ENCODE results near the gene WNT9A. TPM values are rescaled to one million over a fixed set of nuclear protein-coding genes. Genes with fewer than 3 reads are reported as not detected.

Gene WNT9A
- polyA plus RNA-seq, 1 of the 3 experiments (the other 2 are of a cell fraction): 0.31 TPM

- DNase-seq: peak; percentile 27
These were observed 56.3 kb downstream of the WNT9A start for GRCh38 chr1:227891223-227891954.

More at GRCh38 chr1:227891223-227891954, 56.3 kb downstream of the WNT9A start:
- no peak overlapping the region for H3K4me2 ChIP-seq
- TF ChIP-seq ELF1 (IDR thresholded peaks at IDR 0.05): no peak
- no peak for TF ChIP-seq USF2 (IDR thresholded peaks at IDR 0.05; ENCODE audit: borderline replicate concordance, low read depth, low read length)
- TF ChIP-seq PBX3 (IDR thresholded peaks at IDR 0.05): no peak
- TF ChIP-seq RCOR1 (IDR thresholded peaks at IDR 0.05; ENCODE audit: low read length): no peak
- no peak for TF ChIP-seq FOSL2 (IDR thresholded peaks at IDR 0.05; ENCODE audit: borderline replicate concordance, low read depth)
- TF ChIP-seq ZBTB33 (IDR thresholded peaks at IDR 0.05; ENCODE audit: borderline replicate concordance, low read depth): no peak
- TF ChIP-seq SIN3A (IDR thresholded peaks at IDR 0.05; ENCODE audit: borderline replicate concordance, low read depth, low read length): no peak
- TF ChIP-seq POLR2AphosphoS5 (IDR thresholded peaks at IDR 0.05; ENCODE audit: low read depth, low read length): no peak
- no peak for TF ChIP-seq EZH2phosphoT487 (IDR thresholded peaks at IDR 0.05; ENCODE audit: borderline replicate concordance, low read depth)
- TF ChIP-seq RAD21 (IDR thresholded peaks at IDR 0.05; ENCODE audit: low read length): no peak
- no peak for TF ChIP-seq CHD2 (IDR thresholded peaks at IDR 0.05; ENCODE audit: low read length, partially characterized antibody)
- TF ChIP-seq, protein P1, sequence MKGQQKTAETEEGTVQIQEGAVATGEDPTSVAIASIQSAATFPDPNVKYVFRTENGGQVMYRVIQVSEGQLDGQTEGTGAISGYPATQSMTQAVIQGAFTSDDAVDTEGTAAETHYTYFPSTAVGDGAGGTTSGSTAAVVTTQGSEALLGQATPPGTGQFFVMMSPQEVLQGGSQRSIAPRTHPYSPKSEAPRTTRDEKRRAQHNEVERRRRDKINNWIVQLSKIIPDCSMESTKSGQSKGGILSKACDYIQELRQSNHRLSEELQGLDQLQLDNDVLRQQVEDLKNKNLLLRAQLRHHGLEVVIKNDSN (IDR thresholded peaks at IDR 0.05; ENCODE audit: borderline replicate concordance, low read depth): no peak
- no peak for TF ChIP-seq GATA2 (CRISPR knock-in tag; IDR thresholded peaks at IDR 0.05)
- no peak for TF ChIP-seq MXI1 (IDR thresholded peaks at IDR 0.05; ENCODE audit: low read depth, low read length)
- TF ChIP-seq YY1 (IDR thresholded peaks at IDR 0.05; ENCODE audit: low read depth): no peak
- TF ChIP-seq RXRA (IDR thresholded peaks at IDR 0.05; ENCODE audit: borderline replicate concordance, low read depth): no peak
- TF ChIP-seq TCF12 (IDR thresholded peaks at IDR 0.05): no peak
- H3K9me2 ChIP-seq: no peaks in the 10 kb centered on the region
- H3K27me3 ChIP-seq (ENCODE audit: insufficient read depth): no peaks in the 10 kb centered on the region
- H3K9ac ChIP-seq: no peak overlapping the region
- WGBS (ENCODE audit: low lambda C conversion rate): 75% methylated on average over 8 of the region's 19 CpGs
- H3K79me2 ChIP-seq (ENCODE audit: insufficient read depth): no peaks in the 10 kb centered on the region
- POLR2A ChIA-PET: no interaction called here
- H3F3A ChIP-seq (replicated peaks; ENCODE audit: insufficient read depth): no peaks in the 10 kb centered on the region
- no peaks in the 10 kb centered on the region; a peak in 1 of 4 replicates for H3K4me1 ChIP-seq (ENCODE audit: control insufficient read depth in 1 of 2, insufficient read depth in 2 of 2, low read depth in 1 of 2, low read length in 1 of 2)
- H3K36me3 ChIP-seq (replicated peaks in 1 of 2; ENCODE audit: control insufficient read depth in 1 of 2, insufficient read depth in 2 of 2, low read length in 1 of 2): no peaks in the 10 kb centered on the region
- CTCF ChIA-PET: interaction anchor here (0.9 kb wide), 1 partner anchor 1282 kb away, joined by 3 read pairs; no protein-coding TSS in a partner anchor
- no peak overlapping the region for H3K27ac ChIP-seq (ENCODE audit: low read depth in 2 of 2, low read length in 1 of 2)
- no peak overlapping the region for H2AFZ ChIP-seq (ENCODE audit: low read depth)
- no peaks in the 10 kb centered on the region for H4K20me1 ChIP-seq (ENCODE audit: insufficient read depth)
- no peaks in the 10 kb centered on the region for H3K9me3 ChIP-seq
- no peak overlapping the region for H3K4me3 ChIP-seq (ENCODE audit: low read depth in 2 of 2, low read length in 1 of 2)

All from SK-N-SH (cell line).